Esophagus squamous epithelium (tissue), 5 donors: Measurements from ENCODE around the gene APBA2. TPM values are rescaled to one million over a fixed set of nuclear protein-coding genes. Genes with fewer than 3 reads are reported as not detected.

Source experiments
- DNase-seq: peaks from one replicate; lab custom pipeline; 2025; lab: John Stamatoyannopoulos, UW
- H3K27ac ChIP-seq, 4 donors: fragments of 200-600 bp; sonication (generic); one replicate each; pipeline ENCODE4 v1.5.1; 2016 to 2019; ENCODE audit warnings: mild to moderate bottlenecking in 1 of 4
- H3K27me3 ChIP-seq, 4 donors: fragments of 200-600 bp; sonication (generic); 1 replicate in 3 of 4; 2 replicates in 1 of 4; pipeline versions ENCODE4 v1.5.1 to v1.6.0; 2017 to 2021; ENCODE audit warnings: antibody characterized with exemption in 1 of 4
- H3K36me3 ChIP-seq, 3 donors: fragments of 200-600 bp; sonication (generic); one replicate each; pipeline ENCODE4 v1.5.1; 2016 to 2019
- H3K4me1 ChIP-seq, 3 donors: fragments of 200-600 bp; sonication (generic); one replicate each; pipeline ENCODE4 v1.5.1; 2017 to 2019
- H3K4me3 ChIP-seq, 4 donors: fragments of 200-600 bp; sonication (generic); 1 replicate in 3 of 4; 2 replicates in 1 of 4; pipeline ENCODE4 v1.5.1; 2016 to 2019; ENCODE audit warnings: mild to moderate bottlenecking in 2 of 4, moderate library complexity in 1 of 4
- H3K9me3 ChIP-seq, 3 donors: fragments of 200-600 bp; sonication (generic); one replicate each; pipeline ENCODE4 v1.5.1; 2016 to 2019
- CTCF ChIP-seq, 6 experiments: fragments of 450-650 bp in 4 of 6; fragments of 200-600 bp in 2 of 6; sonication (generic) in 2 of 6; IDR thresholded peaks; one replicate each; pipeline ENCODE4 v1.5.1; 2016 to 2019; ENCODE audit warnings: antibody characterized with exemption in 6 of 6, mild to moderate bottlenecking in 4 of 6, moderate library complexity in 4 of 6
- POLR2A ChIP-seq, 4 donors: fragments of 450-650 bp; IDR thresholded peaks; one replicate each; pipeline ENCODE4 v1.6.1; 2017; ENCODE audit warnings: antibody characterized with exemption in 4 of 4, mild to moderate bottlenecking in 4 of 4, moderate library complexity in 3 of 4
- WGBS, 2 donors: methylation state at CpG; one replicate each; pipeline ENCODE4 v1.1.5; 2018; 5-methylcytosine and 5-hydroxymethylcytosine counted together
- intact Hi-C: fragments of 100-400 bp; cut with DNase I; formaldehyde crosslinking; loops from one replicate; pipeline ENCODE4 v1.15.0; 2022
- total RNA-seq, 4 donors: library from RNA; depleted of rRNA; stranded (reverse); fragments of >200 nt; gene quantifications; one replicate each; pipeline ENCODE4 v1.1.0, GENCODE V29; 2016
- donor health status: DM: yes; HTN: yes; CAD: no.

APBA2 gene
- total RNA-seq, 4 donors from 2014 or later, result 0.82 to 9.9 (median 1.6) TPM

DNA sequence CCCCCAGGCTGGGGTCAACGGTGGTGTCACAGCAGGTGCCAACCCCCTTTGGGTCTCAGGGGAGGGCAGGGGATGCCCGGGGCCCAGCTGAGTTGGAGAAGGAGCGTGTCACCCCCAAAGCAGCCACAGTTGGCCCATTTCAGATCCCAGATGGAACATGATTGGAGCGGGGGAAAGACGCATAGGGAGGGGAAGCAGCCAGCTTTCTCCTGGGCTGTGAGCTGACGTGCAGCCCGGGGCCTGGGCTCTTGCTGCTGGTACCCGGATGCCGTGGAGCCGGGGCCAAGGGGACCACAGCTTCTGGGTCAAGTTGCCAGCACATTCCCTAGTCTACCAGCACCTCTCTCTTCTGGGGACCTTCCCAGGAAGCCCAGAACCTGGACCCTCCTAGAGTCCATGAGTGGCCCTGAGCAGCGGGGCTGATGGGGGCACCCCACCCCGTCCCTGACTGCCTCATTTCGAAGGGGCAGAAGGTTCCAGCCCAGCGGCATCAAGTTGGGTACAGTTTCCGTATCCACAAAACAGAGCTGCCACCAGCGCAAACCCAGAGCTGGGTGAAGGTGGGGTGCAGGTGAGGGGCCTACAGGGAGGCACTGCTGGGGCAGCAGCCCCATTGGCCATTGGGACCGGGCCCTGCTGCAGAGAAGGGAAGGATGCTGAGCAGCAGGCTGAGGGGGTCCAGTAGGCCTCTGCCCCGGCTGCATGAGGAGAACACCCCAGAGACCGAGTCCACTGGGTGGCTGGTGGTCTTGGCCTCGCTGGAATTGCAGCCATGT is 235.0 kb downstream of the APBA2 start:
- TF ChIP-seq CTCF (IDR thresholded peaks at IDR 0.05), result no peak
- TF ChIP-seq POLR2A (IDR thresholded peaks at IDR 0.05), result no peak
- 84 to 100% methylated on average over 2 to 9 of the region's 20 CpGs for WGBS, 2 donors
- Histone ChIP-seq H3K9me3 (no peaks in the 10 kb centered on the region), H3K4me3 (no peak overlapping the region), H3K27ac (no peak overlapping the region), H3K4me1 (peaks cover 0 to 2% (median 0%) of the 10 kb centered on the region in 3 donors), H3K27me3 (peaks cover 0 to 6% (median 0%) of the 10 kb centered on the region in 4 donors), H3K36me3 (no peaks in the 10 kb centered on the region)
- no peak for DNase-seq
- intact Hi-C loops, result loop anchor here (10.0 kb wide), 1 partner anchor 56 kb away; no protein-coding TSS in a partner anchor

GRCh38 chr15:29121369-29121656 is 235.5 kb downstream of the APBA2 start:
- no peak overlapping the region for H3K27ac ChIP-seq
- no peak for TF ChIP-seq CTCF (IDR thresholded peaks at IDR 0.05)
- TF ChIP-seq POLR2A (IDR thresholded peaks at IDR 0.05), result no peak
- H3K36me3 ChIP-seq, result no peaks in the 10 kb centered on the region
- peaks cover 0 to 5% (median 0%) of the 10 kb centered on the region in 4 donors for H3K27me3 ChIP-seq
- WGBS, 2 donors, result 78 to 83% methylated on average over 7 of the region's 7 CpGs
- intact Hi-C loops, result loop anchor here (10.0 kb wide), 1 partner anchor 57 kb away; no protein-coding TSS in a partner anchor
- H3K9me3 ChIP-seq, result no peaks in the 10 kb centered on the region
- DNase-seq, result no peak
- no peaks in the 10 kb centered on the region for H3K4me1 ChIP-seq
- H3K4me3 ChIP-seq, result no peak overlapping the region

DNA sequence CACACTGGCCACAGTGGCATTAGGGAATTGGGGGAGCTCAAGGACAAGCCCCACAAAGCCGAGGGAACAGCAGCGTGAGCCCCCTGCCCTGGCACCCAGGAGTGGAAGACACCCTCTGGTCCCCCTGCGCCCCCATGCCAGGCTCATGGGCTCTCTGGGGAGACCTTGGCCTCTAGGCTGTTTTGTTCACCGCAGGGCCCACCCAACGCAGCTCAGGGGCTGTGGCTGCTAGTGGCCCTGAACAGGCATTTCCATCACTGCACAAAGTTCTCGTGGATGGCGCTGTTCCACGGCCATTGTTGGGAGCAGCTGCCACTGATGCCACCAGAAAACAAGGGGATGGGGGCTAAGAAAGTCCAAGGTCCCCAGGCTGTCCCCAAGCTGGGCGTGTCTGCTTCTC is 236.1 kb downstream of the APBA2 start:
- no peaks in the 10 kb centered on the region for H3K4me1 ChIP-seq
- WGBS, 2 donors, result 88% methylated on average over 5 of the region's 9 CpGs; no CpG with 5 or more reads in 1 of the 2 donors
- intact Hi-C loops, result loop anchor here (10.0 kb wide), 1 partner anchor 57 kb away; no protein-coding TSS in a partner anchor

GRCh38 chr15:29122506-29122905 is 236.7 kb downstream of the APBA2 start:
- H3K4me3 ChIP-seq, result no peak overlapping the region
- WGBS, 2 donors, result 63 to 83% methylated on average over 5 to 9 of the region's 12 CpGs
- no peak for DNase-seq
- no peaks in the 10 kb centered on the region for H3K9me3 ChIP-seq
- intact Hi-C loops, result loop anchor here (10.0 kb wide), 1 partner anchor 58 kb away; no protein-coding TSS in a partner anchor
- H3K27me3 ChIP-seq, result peaks cover 0 to 15% (median 0%) of the 10 kb centered on the region in 4 donors
- no peaks in the 10 kb centered on the region for H3K36me3 ChIP-seq
- TF ChIP-seq POLR2A (IDR thresholded peaks at IDR 0.05) (no peak), CTCF (IDR thresholded peaks at IDR 0.05) (no peak)
- H3K27ac ChIP-seq, result no peak overlapping the region
- H3K4me1 ChIP-seq, result no peaks in the 10 kb centered on the region

More for the DNA sequence above, 236.1 kb downstream of the APBA2 start:
- no peak for TF ChIP-seq POLR2A (IDR thresholded peaks at IDR 0.05)
- no peak for TF ChIP-seq CTCF (IDR thresholded peaks at IDR 0.05)
- Histone ChIP-seq H3K27me3 (peaks cover 0 to 10% (median 0%) of the 10 kb centered on the region in 4 donors), H3K9me3 (no peaks in the 10 kb centered on the region), H3K36me3 (no peaks in the 10 kb centered on the region), H3K4me3 (no peak overlapping the region), H3K27ac (no peak overlapping the region)
- no peak for DNase-seq

DNA sequence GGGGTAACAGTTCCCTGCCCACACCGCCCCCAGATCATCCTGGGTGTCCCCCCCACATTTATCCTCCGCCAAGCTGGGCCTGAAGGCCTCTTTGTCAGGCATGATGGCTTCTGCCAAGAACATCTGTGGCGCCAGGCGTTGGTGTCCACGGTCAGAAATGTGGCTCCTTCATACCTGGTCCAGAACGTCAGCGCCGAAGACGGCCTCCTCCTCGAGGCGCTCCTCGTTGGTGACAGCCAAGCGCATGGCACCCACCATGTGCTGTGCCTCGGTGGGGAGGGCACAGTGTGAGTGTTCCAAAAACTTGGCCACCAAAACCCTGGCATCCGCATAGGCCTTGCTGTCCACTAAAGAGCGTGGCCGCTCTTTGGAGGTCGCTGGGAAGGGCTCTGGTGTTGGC is 237.4 kb downstream of the APBA2 start:
- no peaks in the 10 kb centered on the region for H3K4me1 ChIP-seq
- TF ChIP-seq CTCF (IDR thresholded peaks at IDR 0.05) (no peak), POLR2A (IDR thresholded peaks at IDR 0.05) (no peak)
- 70 to 86% methylated on average over 2 to 17 of the region's 18 CpGs for WGBS, 2 donors
- peaks cover 0 to 15% (median 0%) of the 10 kb centered on the region in 4 donors for H3K27me3 ChIP-seq
- H3K9me3 ChIP-seq, result no peaks in the 10 kb centered on the region
- intact Hi-C loops, result loop anchor here (10.0 kb wide), 1 partner anchor 58 kb away; no protein-coding TSS in a partner anchor
- H3K36me3 ChIP-seq, result no peaks in the 10 kb centered on the region
- no peak overlapping the region for H3K27ac ChIP-seq
- H3K4me3 ChIP-seq, result no peak overlapping the region
- DNase-seq, result no peak
